Neural progenitor cell (in vitro differentiated cells): Measurements from ENCODE around the gene LIN28A. TPM values are rescaled to one million over a fixed set of nuclear protein-coding genes. Genes with fewer than 3 reads are reported as not detected.
"Not testable (repeated sequence)": the region's sequence is repeated elsewhere in the genome, so short reads cannot be mapped to it uniquely, and the experiment has no call there.

ENCODE experiments used
- DNase-seq: peaks from one replicate; pipeline ENCODE4 v3.0.0-alpha.2; 2016; ENCODE audit warnings: low spot score
- H2AFZ ChIP-seq: fragments of 200-600 bp; sonication (generic); replicated peaks from 2 replicates; pipeline ENCODE4 v1.6.1; 2016; ENCODE audit warnings: antibody characterized with exemption
- H3F3A ChIP-seq: fragments of 200-600 bp; sonication (generic); 2 replicates; pipeline ENCODE4 v1.6.1; 2016; ENCODE audit warnings: antibody characterized with exemption, low read depth
- H3K27ac ChIP-seq: fragments of 200-600 bp; sonication (generic); 2 replicates; pipeline ENCODE4 v1.5.1; 2016; ENCODE audit warnings: mild to moderate bottlenecking
- H3K27me3 ChIP-seq: fragments of 200-600 bp; sonication (generic); 2 replicates; pipeline ENCODE4 v1.6.1; 2016; ENCODE audit warnings: mild to moderate bottlenecking, moderate library complexity
- H3K36me3 ChIP-seq: fragments of 200-600 bp; sonication (generic); 2 replicates; pipeline ENCODE4 v1.5.1; 2016
- H3K4me1 ChIP-seq: fragments of 200-600 bp; sonication (generic); 2 replicates; pipeline ENCODE4 v1.6.1; 2016; ENCODE audit warnings: mixed run types
- H3K4me2 ChIP-seq: fragments of 200-600 bp; sonication (generic); 2 replicates; pipeline ENCODE4 v1.6.1; 2016
- H3K4me3 ChIP-seq: fragments of 200-600 bp; sonication (generic); 2 replicates; pipeline ENCODE4 v1.5.1; 2016
- H3K79me2 ChIP-seq: fragments of 200-600 bp; sonication (generic); 2 replicates; pipeline ENCODE4 v1.6.1; 2016; ENCODE audit warnings: low read depth
- H3K9ac ChIP-seq: fragments of 200-600 bp; sonication (generic); 2 replicates; pipeline ENCODE4 v1.6.1; 2016
- H3K9me3 ChIP-seq: fragments of 200-600 bp; sonication (generic); 2 replicates; pipeline ENCODE4 v1.5.1; 2016; ENCODE audit warnings: low read depth
- H4K20me1 ChIP-seq: fragments of 200-600 bp; sonication (generic); 2 replicates; pipeline ENCODE4 v1.6.1; 2016; ENCODE audit warnings: low read depth
- H3K27ac Mint-ChIP-seq: 3 replicates; pipeline ENCODE4 v1.8.0; 2021; ENCODE audit warnings: mixed read lengths
- H3K27me3 Mint-ChIP-seq: 2 replicates; pipeline ENCODE4 v1.8.0; 2022; ENCODE audit warnings: low read depth, mild to moderate bottlenecking, inconsistent platforms, moderate library complexity, mixed read lengths; ENCODE audit not compliant: insufficient read depth
- H3K36me3 Mint-ChIP-seq: 3 replicates; pipeline ENCODE4 v1.8.0; 2021; ENCODE audit warnings: mixed read lengths
- H3K4me1 Mint-ChIP-seq: 3 replicates; pipeline ENCODE4 v1.8.0; 2021; ENCODE audit warnings: mixed read lengths
- H3K4me3 Mint-ChIP-seq: 3 replicates; pipeline ENCODE4 v1.8.0; 2021; ENCODE audit warnings: mild to moderate bottlenecking, moderate library complexity, mixed read lengths
- H3K9me3 Mint-ChIP-seq: 3 replicates; pipeline ENCODE4 v1.8.0; 2020; ENCODE audit warnings: mixed read lengths
- EZH2 ChIP-seq: fragments of 200-600 bp; sonication (generic); IDR thresholded peaks from 2 replicates; pipeline ENCODE4 v1.6.1; 2017; ENCODE audit warnings: antibody characterized with exemption, mild to moderate bottlenecking, moderate library complexity
- EZH2phosphoT487 ChIP-seq: fragments of 200-600 bp; sonication (generic); IDR thresholded peaks from 2 replicates; pipeline ENCODE4 v1.6.1; 2017; ENCODE audit warnings: antibody characterized with exemption
- total RNA-seq: library from RNA; depleted of rRNA; stranded (reverse); fragments of >200 nt; gene quantifications from 2 replicates; pipeline ENCODE4 v1.2.3, GENCODE V29; 2015; ENCODE audit warnings: low replicate concordance
- TF ChIP-seq, protein P1 (sequence below): fragments of 200-600 bp; sonication (generic); IDR thresholded peaks from 2 replicates; pipeline ENCODE4 v1.5.1; 2017; ENCODE audit warnings: antibody characterized with exemption, mild to moderate bottlenecking

The LIN28A gene
- total RNA-seq, 1 donor from 2014 or later, result 1,384 TPM

DNA sequence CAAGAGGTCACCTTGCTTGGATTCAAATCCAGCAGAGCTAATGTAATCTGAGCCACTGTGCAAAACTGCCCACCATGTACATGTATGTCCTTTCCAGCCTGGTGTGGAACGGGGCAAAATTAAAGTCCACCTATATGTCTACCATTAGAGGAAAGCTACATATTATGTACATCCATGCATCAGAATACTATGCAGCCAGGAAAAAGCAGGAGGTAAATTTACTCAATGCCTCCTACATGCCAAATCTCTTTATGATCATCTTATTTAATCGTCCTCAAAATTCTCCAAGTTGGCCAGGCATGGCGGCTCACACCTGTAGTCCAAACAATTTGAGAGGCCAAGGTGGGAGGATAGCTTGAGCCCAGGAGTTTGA lies 31.8 kb upstream of the LIN28A start:
- DNase-seq, result no peak
- no peak overlapping the region for H2AFZ ChIP-seq
- H3K4me2 ChIP-seq, result no peak overlapping the region
- no peaks in the 10 kb centered on the region for H3K9me3 ChIP-seq
- peaks cover 7% of the 10 kb centered on the region for H3K27me3 Mint-ChIP-seq
- no peak overlapping the region for H3K9ac ChIP-seq
- no peaks in the 10 kb centered on the region for H3K4me1 ChIP-seq
- peaks cover 5% of the 10 kb centered on the region for H3K4me1 Mint-ChIP-seq
- TF ChIP-seq EZH2, result no peak
- no peak for TF ChIP-seq EZH2phosphoT487
- TF ChIP-seq, protein P1, sequence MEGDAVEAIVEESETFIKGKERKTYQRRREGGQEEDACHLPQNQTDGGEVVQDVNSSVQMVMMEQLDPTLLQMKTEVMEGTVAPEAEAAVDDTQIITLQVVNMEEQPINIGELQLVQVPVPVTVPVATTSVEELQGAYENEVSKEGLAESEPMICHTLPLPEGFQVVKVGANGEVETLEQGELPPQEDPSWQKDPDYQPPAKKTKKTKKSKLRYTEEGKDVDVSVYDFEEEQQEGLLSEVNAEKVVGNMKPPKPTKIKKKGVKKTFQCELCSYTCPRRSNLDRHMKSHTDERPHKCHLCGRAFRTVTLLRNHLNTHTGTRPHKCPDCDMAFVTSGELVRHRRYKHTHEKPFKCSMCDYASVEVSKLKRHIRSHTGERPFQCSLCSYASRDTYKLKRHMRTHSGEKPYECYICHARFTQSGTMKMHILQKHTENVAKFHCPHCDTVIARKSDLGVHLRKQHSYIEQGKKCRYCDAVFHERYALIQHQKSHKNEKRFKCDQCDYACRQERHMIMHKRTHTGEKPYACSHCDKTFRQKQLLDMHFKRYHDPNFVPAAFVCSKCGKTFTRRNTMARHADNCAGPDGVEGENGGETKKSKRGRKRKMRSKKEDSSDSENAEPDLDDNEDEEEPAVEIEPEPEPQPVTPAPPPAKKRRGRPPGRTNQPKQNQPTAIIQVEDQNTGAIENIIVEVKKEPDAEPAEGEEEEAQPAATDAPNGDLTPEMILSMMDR, result no peak
- no peaks in the 10 kb centered on the region for H3F3A ChIP-seq
- no peaks in the 10 kb centered on the region for H3K36me3 Mint-ChIP-seq
- H3K79me2 ChIP-seq, result no peaks in the 10 kb centered on the region
- H3K4me3 Mint-ChIP-seq, result no peak overlapping the region
- H4K20me1 ChIP-seq, result no peaks in the 10 kb centered on the region
- no peak overlapping the region for H3K27ac ChIP-seq
- H3K27ac Mint-ChIP-seq, result no peak overlapping the region
- no peaks in the 10 kb centered on the region for H3K9me3 Mint-ChIP-seq
- H3K27me3 ChIP-seq, result no peaks in the 10 kb centered on the region
- H3K36me3 ChIP-seq, result no peaks in the 10 kb centered on the region
- H3K4me3 ChIP-seq, result no peak overlapping the region

DNA sequence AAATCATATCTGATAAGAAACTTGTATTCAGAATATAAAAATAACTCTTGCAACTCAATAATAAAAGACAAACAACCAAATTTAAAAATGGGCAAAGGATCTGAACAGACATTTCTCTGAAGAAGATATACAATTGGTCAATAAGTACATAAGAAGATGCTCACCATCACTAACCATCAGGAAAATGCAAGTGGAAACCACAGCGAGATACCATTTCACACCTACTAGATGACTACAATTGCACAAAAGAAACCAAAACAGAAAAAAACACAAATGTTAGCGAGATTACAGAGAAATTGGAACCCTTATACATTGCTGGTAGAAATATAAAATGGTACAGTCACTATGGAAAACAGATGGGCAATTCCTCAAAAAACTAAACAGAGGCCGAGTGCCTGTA lies 26.5 kb upstream of the LIN28A start:
- H3K27ac Mint-ChIP-seq, result no peak overlapping the region
- H3K36me3 ChIP-seq, result no peaks in the 10 kb centered on the region
- H3K27me3 ChIP-seq, result no peaks in the 10 kb centered on the region
- no peak overlapping the region for H3K4me2 ChIP-seq
- peaks cover 4% of the 10 kb centered on the region for H3K4me1 ChIP-seq
- no peaks in the 10 kb centered on the region for H3K9me3 ChIP-seq
- no peak overlapping the region for H2AFZ ChIP-seq
- no peaks in the 10 kb centered on the region for H3K36me3 Mint-ChIP-seq
- H3K27ac ChIP-seq, result no peak overlapping the region
- no peaks in the 10 kb centered on the region for H4K20me1 ChIP-seq
- no peak overlapping the region for H3K9ac ChIP-seq
- TF ChIP-seq, protein P1, result no peak
- TF ChIP-seq EZH2, result no peak
- H3K4me3 ChIP-seq, result no peak overlapping the region
- peaks cover 11% of the 10 kb centered on the region for H3K4me1 Mint-ChIP-seq
- no peak for DNase-seq
- no peak overlapping the region for H3K4me3 Mint-ChIP-seq
- peaks cover 2% of the 10 kb centered on the region for H3K27me3 Mint-ChIP-seq
- peaks cover 5% of the 10 kb centered on the region for H3F3A ChIP-seq
- H3K9me3 Mint-ChIP-seq, result no peaks in the 10 kb centered on the region
- H3K79me2 ChIP-seq, result no peaks in the 10 kb centered on the region

DNA sequence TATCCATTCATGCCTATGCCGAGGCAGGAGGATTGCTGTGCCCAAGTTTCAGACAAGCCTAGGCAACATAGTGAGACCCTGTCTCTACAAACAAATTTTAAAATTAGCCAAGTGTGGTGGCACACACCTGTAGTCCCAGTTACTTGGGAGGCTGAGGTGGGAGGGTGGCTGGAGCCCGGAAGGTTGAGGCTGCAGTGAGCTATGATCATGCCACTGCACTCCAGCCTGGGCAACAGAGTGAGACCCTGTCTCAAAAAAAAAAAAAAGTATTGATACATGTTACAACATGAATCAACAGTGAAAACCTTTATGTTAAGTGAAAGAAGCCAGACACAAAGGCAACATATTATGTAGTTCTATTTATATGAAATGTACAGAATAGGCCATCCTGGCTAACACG lies 25.6 kb upstream of the LIN28A start:
- peaks cover 18% of the 10 kb centered on the region for H3K4me1 Mint-ChIP-seq

DNA sequence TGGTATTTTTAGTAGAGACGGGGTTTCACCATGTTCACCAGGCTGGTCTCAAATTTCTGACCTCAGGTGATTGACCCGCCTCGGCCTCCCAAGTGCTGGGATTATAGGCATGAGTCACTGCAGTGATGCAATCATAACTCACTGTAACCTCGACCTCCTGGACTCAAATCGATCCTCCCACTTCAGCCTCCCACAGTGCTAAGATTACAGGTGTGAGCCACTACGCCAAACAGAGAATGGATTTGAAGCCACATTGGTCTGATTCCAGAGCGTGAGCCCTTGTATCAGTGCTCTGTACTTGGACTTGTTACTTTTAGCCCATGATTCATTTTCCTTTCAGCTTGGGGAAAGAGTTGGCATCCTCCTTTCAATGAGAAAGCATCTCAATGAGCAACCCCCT lies 23.2 kb upstream of the LIN28A start:
- Histone ChIP-seq H3K4me3 (no peak overlapping the region), H3K4me2 (no peak overlapping the region), H3K9me3 (no peaks in the 10 kb centered on the region), H2AFZ (no peak overlapping the region), H3K27ac (no peak overlapping the region), H4K20me1 (no peaks in the 10 kb centered on the region), H3K9ac (no peak overlapping the region), H3K4me1 (peaks cover 15% of the 10 kb centered on the region), H3K27me3 (no peaks in the 10 kb centered on the region), H3F3A (peaks cover 5% of the 10 kb centered on the region), H3K36me3 (no peaks in the 10 kb centered on the region), H3K79me2 (no peaks in the 10 kb centered on the region)
- DNase-seq, result no peak
- no peak overlapping the region for H3K4me3 Mint-ChIP-seq
- H3K36me3 Mint-ChIP-seq, result no peaks in the 10 kb centered on the region
- no peak overlapping the region for H3K27ac Mint-ChIP-seq
- H3K4me1 Mint-ChIP-seq, result peaks cover 33% of the 10 kb centered on the region
- no peak for TF ChIP-seq EZH2
- no peak for TF ChIP-seq EZH2phosphoT487
- TF ChIP-seq, protein P1, result no peak
- no peaks in the 10 kb centered on the region for H3K9me3 Mint-ChIP-seq
- peaks cover 6% of the 10 kb centered on the region for H3K27me3 Mint-ChIP-seq

More for the DNA sequence above, 25.6 kb upstream of the LIN28A start:
- not testable (repeated sequence) for H3K9me3 ChIP-seq, H3K36me3 Mint-ChIP-seq, H3K9me3 Mint-ChIP-seq, H3K36me3 ChIP-seq, H2AFZ ChIP-seq, H4K20me1 ChIP-seq, H3K4me1 ChIP-seq, H3F3A ChIP-seq, H3K4me3 ChIP-seq, H3K4me2 ChIP-seq, H3K9ac ChIP-seq, H3K4me3 Mint-ChIP-seq, DNase-seq, H3K27ac ChIP-seq, H3K27me3 Mint-ChIP-seq, H3K27me3 ChIP-seq, H3K27ac Mint-ChIP-seq, H3K79me2 ChIP-seq
